Measurements from ENCODE around the gene MRPL9.

DNA sequence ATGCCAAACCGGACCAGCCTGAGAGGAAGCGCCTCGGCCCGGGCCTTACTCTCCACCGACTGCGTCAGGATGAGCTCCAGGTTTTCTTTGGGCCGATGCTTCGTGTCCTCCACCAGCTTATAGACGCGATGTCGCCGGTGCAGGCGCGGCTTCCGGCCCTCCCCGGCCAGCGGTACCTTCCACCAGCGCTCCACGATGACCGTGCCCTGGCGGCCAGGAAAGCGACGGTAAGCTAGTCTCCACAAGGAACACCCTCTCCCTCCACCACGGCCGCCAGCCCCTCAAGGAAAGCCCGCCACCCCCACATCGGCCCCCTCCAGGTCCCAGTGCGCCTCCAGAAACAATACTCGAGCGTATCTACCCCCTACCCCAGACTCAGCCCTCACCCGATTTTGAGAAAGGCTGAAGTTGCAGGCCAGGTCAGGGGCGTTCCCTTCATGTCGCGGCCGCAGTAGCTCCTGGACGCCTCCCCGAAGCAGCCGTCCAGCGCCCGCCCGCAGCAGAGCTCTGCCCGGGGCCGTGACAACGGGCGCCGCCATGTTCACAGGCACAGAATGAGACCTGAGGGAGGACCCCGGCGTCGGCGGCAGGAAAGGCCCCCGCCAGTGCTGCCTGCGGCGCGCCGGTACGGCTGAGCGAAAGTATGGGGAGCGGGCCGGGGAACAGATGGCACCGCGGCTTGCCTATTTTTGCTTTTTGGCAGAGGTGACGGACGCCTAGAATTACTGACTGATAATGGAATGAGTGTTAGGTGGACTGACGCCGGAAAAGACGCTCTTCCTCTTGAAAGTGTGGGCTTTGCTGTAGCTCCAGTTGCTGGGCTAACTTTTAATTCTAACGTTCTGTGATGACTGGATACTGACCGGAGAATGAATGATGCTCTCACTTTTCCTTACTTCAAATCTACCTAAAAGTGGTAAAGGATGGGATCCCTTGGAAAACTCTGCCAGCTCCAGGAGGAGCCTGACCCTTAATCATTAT is at the start of gene MRPL9:
- TF ChIP-seq, protein P1, sequence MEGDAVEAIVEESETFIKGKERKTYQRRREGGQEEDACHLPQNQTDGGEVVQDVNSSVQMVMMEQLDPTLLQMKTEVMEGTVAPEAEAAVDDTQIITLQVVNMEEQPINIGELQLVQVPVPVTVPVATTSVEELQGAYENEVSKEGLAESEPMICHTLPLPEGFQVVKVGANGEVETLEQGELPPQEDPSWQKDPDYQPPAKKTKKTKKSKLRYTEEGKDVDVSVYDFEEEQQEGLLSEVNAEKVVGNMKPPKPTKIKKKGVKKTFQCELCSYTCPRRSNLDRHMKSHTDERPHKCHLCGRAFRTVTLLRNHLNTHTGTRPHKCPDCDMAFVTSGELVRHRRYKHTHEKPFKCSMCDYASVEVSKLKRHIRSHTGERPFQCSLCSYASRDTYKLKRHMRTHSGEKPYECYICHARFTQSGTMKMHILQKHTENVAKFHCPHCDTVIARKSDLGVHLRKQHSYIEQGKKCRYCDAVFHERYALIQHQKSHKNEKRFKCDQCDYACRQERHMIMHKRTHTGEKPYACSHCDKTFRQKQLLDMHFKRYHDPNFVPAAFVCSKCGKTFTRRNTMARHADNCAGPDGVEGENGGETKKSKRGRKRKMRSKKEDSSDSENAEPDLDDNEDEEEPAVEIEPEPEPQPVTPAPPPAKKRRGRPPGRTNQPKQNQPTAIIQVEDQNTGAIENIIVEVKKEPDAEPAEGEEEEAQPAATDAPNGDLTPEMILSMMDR (conservative IDR thresholded peaks at IDR 0.05) = no peak
- TF ChIP-seq EZH2 (IDR thresholded peaks at IDR 0.05; ENCODE audit: low read depth) = no peak

All from PC-9 (cell line).